Anterior cingulate cortex (tissue), 58 donors: ENCODE results near the gene PCMTD2.

ENCODE experiments used
- DNase-seq, 58 donors: peaks; one replicate each; lab custom pipeline; 2025; lab: John Stamatoyannopoulos, UW

The PCMTD2 gene

GRCh38 chr20:64255361-64256281 is at the start of gene PCMTD2:
Gene PCMTD2 (plus strand): TSS chr20:64255748. CDS start chr20:64259966, 4,218 bp downstream.
- DNase-seq: peak in 55 of 58 donors; percentile 17 to 87 (median 67)

DNA sequence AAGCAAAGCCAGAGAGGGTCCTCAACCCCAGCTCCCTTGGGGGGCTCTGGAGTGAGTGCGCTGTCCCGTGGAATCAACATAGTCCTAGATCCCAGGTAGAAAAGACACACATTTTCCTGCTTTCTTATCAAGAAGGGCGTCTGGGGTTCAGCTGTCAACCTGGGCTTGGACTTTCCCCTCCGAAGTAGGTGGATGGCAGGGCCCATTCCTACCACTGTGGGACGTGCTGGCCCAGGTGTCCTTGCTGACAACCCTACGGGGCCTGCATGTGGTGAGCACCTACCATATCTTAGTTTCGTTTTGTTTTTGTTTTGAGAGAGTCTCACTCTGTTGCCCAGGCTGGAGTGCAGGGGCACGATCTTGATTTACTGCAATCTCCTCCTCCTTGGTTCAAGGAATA is 48.9 kb upstream of the PCMTD2 start:
- no peak for DNase-seq

GRCh38 chr20:64207641-64208590 is 47.6 kb upstream of the PCMTD2 start:
- DNase-seq: no peak

GRCh38 chr20:64209148-64209547 is 46.4 kb upstream of the PCMTD2 start:
- no peak for DNase-seq

GRCh38 chr20:64210656-64211369 is 44.7 kb upstream of the PCMTD2 start:
- DNase-seq: no peak

GRCh38 chr20:64211874-64212658 is 43.5 kb upstream of the PCMTD2 start:
- DNase-seq: no peak

- DNase-seq: peak in 10 of 58 donors; percentile 7 to 30 (median 16)
Observed at GRCh38 chr20:64212755-64213154, 42.8 kb upstream of the PCMTD2 start.

GRCh38 chr20:64214113-64214512 is 41.4 kb upstream of the PCMTD2 start:
- no peak for DNase-seq

GRCh38 chr20:64214952-64215351 is 40.6 kb upstream of the PCMTD2 start:
- DNase-seq: no peak

- DNase-seq: peak in 1 of 58 donors; percentile 29
Observed at GRCh38 chr20:64216036-64216435, 39.5 kb upstream of the PCMTD2 start.

- no peak for DNase-seq
Observed at GRCh38 chr20:64216910-64217309, 38.6 kb upstream of the PCMTD2 start.

GRCh38 chr20:64217539-64218221 is 37.9 kb upstream of the PCMTD2 start:
- no peak for DNase-seq

DNA sequence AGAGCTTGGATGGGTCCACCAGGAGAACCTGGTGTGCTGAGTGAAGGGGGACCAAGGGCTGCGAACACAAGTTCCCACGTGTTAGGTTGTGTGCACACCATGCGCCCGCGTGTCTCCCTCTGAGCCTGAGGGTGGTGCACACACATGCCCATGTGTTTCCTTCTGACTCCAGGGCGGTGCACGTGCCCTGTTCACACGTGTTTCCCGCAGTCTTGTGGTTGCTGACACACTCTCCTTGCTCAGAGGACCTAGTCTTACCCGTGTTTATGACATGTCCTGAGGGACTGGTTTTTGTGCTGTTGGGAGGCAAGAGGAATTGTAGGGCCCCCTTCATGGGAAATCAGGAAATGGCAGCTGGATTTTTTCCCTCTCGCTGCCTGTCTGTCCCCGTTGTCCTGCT is 36.3 kb upstream of the PCMTD2 start:
- no peak for DNase-seq

DNA sequence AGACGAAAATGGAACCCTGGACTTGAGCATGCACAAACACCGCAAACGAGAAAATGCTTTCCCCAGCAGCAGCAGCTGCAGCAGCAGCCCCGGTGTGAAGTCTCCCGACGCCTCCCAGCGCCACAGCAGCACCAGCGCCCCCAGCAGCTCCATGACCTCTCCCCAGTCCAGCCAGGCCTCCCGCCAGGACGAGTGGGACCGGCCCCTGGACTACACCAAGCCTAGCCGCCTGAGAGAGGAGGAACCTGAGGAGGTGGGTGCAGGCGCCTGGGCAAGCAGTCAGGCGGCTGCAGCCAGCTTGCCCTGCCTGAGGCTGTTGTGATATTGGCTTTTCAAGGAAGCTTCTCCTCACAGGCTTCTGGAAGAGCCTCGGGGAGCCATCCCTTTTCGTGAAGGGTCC is 35.8 kb upstream of the PCMTD2 start:
- DNase-seq: no peak

- DNase-seq: no peak
Observed at GRCh38 chr20:64220420-64220819, 35.1 kb upstream of the PCMTD2 start.

GRCh38 chr20:64220891-64221527 is 34.5 kb upstream of the PCMTD2 start:
- DNase-seq: no peak

DNA sequence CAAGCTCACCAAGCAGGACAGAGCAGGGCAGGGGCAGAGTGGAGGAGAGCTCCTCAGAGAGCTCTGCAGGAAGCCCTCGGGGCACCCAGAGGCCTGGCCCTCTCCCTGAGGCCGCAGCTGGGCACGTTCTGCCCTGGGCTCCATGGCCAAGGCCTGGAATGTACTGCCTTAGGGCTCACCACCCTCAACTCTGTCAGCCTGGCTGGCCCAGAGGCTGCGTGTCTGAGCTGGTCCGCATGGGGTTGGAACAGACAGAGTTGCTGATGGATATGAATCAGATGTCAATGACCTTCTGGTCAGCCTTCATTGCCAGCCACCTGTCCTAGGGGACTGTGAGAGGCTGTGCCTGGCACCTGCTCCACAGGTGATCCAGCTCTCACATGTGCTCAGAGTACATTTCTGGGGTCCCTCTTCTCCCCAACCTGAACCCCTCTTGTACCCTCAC is 33.2 kb upstream of the PCMTD2 start:
- DNase-seq: no peak

DNA sequence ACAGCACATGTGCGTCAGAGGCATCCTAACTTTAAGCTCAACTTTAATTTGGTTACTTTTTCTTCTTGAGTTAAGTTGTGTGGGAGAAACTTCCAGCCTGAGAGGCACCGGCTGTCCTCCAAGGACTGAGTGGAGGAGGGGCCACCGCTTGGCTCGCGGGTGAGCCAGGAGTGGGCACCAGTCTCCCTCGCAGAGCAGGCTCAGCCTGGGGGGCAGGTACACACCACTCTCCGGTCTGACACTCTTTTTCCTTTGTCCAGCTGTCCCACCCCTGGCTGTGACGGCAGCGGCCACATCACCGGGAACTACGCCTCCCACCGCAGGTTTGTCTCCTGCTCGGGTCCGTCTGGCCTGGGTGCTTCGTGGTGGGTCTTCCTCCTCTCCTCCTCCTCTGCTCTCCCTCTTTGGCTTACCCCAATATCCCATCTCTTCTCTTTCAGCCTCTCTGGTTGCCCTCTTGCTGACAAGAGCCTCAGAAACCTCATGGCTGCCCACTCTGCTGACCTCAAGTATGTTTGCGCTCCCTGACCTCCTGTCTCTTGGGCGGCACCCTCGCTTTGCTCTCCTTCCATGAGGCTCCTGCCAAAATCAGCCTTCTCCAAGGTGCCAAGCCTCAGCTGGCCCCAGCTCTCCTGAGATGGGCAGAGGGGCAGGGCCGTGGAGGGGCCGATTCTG is 32.6 kb upstream of the PCMTD2 start:
- peak in 4 of 58 donors; percentile 10 to 29 (median 24) for DNase-seq
